Measurements from ENCODE around the gene NR1D2. TPM values are rescaled to one million over a fixed set of nuclear protein-coding genes. Genes with fewer than 3 reads are reported as not detected.

Gene NR1D2
- total RNA-seq, 1 experiment from 2014 or later = 9.5 TPM

DNA sequence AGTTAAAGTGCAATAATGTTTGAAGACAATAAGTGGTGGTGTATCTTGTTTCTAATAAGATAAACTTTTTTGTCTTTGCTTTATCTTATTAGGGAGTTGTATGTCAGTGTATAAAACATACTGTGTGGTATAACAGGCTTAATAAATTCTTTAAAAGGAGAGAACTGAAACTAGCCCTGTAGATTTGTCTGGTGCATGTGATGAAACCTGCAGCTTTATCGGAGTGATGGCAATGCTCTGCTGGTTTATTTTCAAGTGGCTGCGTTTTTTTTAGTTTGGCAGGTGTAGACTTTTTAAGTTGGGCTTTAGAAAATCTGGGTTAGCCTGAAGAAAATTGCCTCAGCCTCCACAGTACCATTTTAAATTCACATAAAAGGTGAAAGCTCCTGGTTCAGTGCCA, 25.5 kb upstream of the NR1D2 start:
- DNase-seq = no peak
- Histone ChIP-seq H3K27me3 (ENCODE audit: control insufficient read depth, insufficient read depth, low read length) (no peaks in the 10 kb centered on the region), H3K36me3 (replicated peaks; ENCODE audit: control insufficient read depth, insufficient read depth, low read length) (peaks cover 13% of the 10 kb centered on the region), H3K4me3 (ENCODE audit: insufficient read depth, low read depth, low read length) (no peak overlapping the region)

DNA sequence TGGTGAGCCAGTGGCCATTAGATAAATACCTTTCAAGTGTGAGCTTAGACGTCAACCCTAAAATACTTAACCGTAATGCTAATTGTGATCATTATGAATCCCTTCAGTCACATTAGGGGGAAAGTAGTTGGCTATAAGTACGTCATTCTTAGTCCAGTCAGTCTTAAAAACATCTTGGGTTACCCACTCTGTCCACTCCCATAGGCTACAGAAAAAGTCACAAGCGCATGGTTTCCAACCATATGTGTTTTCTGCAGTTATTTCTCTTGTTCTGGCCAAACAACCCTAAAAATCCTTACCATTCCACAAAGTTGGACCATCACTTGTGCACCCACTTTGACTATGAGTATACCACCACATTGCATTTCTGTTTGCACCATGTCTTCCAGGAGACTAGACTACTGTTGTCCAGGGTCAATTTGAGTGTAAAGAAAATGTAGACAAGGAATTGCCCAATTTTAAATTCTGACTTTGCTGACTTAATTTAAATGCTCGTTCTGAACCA, 24.9 kb upstream of the NR1D2 start:
- H3K36me3 ChIP-seq (replicated peaks; ENCODE audit: control insufficient read depth, insufficient read depth, low read length) = peaks cover 13% of the 10 kb centered on the region
- no peaks in the 10 kb centered on the region for H3K27me3 ChIP-seq (ENCODE audit: control insufficient read depth, insufficient read depth, low read length)
- no peak for DNase-seq
- no peak overlapping the region for H3K4me3 ChIP-seq (ENCODE audit: insufficient read depth, low read depth, low read length)

DNA sequence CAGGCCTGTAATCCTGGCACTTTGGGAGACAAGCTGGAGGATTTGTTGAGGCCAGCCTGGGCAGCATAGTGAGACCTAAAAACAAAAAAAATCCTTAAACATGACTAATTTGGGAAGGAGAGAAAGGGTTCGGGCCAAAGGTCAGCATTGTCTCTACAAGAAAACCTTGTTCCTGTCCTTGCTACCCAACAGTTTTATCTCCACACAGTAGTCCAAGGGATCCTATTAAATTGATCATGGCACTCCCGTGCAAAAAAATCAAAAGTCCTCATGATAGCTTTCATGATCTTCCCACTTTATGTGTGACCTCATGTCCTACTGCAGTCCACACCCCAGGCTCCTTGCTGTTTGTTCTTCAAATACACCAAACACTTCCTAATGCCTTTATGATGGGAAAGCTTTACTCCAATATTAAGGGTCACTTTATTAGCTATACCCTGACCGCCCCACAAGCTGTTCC, 24.0 kb upstream of the NR1D2 start:
- peaks cover 13% of the 10 kb centered on the region for H3K36me3 ChIP-seq (replicated peaks; ENCODE audit: control insufficient read depth, insufficient read depth, low read length)
- no peaks in the 10 kb centered on the region for H3K27me3 ChIP-seq (ENCODE audit: control insufficient read depth, insufficient read depth, low read length)
- no peak for DNase-seq
- no peak overlapping the region for H3K4me3 ChIP-seq (ENCODE audit: insufficient read depth, low read depth, low read length)

DNA sequence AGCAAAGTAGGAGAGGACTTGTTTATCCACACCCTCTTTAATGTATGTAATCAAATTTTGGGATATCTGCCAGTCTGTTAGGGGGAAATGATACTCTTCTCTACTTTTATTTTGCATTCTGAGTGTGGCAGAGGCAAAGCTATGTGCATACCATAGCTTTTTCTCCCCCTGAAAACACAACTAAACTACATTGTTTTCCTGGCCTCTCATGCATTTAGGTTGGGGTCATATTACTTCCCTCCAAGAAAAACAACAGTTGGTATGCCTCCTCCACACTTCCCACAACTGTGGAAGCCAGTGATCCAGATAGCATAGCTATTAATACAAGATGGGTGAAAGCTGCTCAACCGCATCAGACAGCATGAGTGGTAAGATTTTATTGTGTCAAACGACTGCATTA, 21.3 kb upstream of the NR1D2 start:
- Histone ChIP-seq H3K27me3 (ENCODE audit: control insufficient read depth, insufficient read depth, low read length) (no peaks in the 10 kb centered on the region), H3K4me3 (ENCODE audit: insufficient read depth, low read depth, low read length) (no peak overlapping the region), H3K36me3 (replicated peaks; ENCODE audit: control insufficient read depth, insufficient read depth, low read length) (peaks cover 4% of the 10 kb centered on the region; the same call in 1 of the 2 replicates)
- DNase-seq = no peak

DNA sequence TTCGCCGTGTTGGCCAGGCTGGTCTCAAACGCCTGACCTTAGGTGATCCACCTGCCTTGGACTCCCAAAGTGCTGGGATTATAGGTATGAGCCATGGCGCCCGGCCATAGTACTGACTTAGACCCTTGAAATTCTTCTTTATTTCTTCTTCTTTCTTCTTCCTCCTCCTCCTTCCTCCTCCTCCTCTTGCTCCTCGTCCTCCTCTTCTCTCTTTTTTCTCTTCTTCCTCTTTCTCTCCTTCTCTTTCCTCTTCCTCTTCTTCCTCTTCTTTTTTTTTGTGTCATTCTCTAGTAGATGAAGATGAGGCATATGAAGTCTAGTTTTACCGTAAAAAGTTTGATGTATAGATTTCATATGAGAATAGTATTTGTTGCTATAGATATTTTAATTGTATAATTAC, 18.8 kb upstream of the NR1D2 start:
- no peaks in the 10 kb centered on the region for H3K27me3 ChIP-seq (ENCODE audit: control insufficient read depth, insufficient read depth, low read length)
- no peaks in the 10 kb centered on the region for H3K36me3 ChIP-seq (replicated peaks; ENCODE audit: control insufficient read depth, insufficient read depth, low read length)
- no peak for DNase-seq
- no peak overlapping the region for H3K4me3 ChIP-seq (ENCODE audit: insufficient read depth, low read depth, low read length)

DNA sequence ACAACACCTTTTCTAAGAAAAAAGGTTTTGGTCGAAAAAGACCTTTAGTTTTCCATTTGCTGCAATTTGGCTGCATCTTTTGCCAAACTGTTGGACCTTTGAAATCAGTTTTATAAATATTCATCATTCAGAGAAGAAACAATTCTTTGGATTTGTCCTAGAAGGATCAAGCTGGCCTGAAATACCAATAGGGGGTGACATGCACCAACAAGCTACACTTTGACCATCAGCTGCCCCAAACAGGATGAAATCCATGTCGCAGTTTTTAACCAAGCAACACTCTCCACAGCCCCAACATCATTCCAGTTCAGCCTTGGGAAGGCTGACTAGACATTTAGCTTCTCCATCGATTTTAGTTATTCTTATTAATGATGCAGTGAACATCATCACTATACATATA, 18.4 kb upstream of the NR1D2 start:
- no peaks in the 10 kb centered on the region for H3K27me3 ChIP-seq (ENCODE audit: control insufficient read depth, insufficient read depth, low read length)
- no peak for DNase-seq
- no peak overlapping the region for H3K4me3 ChIP-seq (ENCODE audit: insufficient read depth, low read depth, low read length)
- no peaks in the 10 kb centered on the region for H3K36me3 ChIP-seq (replicated peaks; ENCODE audit: control insufficient read depth, insufficient read depth, low read length)

DNA sequence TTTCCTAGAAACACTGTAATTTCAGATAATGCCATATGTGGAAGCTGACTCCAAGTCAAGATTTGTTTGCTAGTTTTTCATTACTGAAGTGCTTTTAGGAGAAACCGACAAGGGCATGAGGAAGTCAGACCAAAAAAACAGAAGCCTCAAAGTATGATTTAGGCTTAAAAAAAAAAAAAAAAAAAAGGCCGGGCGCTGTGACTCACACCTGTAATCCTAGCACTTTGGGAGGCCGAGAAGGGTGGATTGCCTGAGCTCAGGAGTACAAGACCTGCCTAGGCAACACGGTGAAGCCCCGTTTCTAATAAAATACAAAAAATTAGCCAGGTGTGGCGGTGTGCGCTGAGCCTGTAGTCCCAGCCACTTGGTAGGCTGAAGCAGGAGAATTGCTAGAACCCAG, 16.6 kb upstream of the NR1D2 start:
- H3K36me3 ChIP-seq (replicated peaks; ENCODE audit: control insufficient read depth, insufficient read depth, low read length) = no peaks in the 10 kb centered on the region
- DNase-seq = no peak
- H3K27me3 ChIP-seq (ENCODE audit: control insufficient read depth, insufficient read depth, low read length) = no peaks in the 10 kb centered on the region
- no peak overlapping the region for H3K4me3 ChIP-seq (ENCODE audit: insufficient read depth, low read depth, low read length)

DNA sequence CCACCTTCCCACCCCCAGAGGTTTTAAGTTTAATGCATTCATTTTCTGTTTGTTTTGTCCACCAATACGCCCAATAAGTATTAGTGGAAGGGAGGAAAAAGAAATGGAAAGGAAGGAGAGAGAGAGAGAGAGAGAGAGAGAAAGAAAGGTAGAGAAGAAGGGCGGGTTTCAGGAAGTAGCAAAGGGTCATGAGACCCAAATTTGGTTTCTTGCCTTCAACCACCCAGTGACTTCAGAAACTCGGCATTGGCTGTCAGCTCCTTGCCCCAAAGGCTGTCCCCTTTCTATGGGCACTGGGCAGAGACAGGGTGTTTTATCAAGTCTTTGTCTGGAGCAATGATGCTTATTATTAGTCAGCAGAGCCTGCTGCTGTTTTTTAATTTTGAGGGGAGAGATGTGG, 13.5 kb upstream of the NR1D2 start:
- no peaks in the 10 kb centered on the region for H3K36me3 ChIP-seq (replicated peaks; ENCODE audit: control insufficient read depth, insufficient read depth, low read length)
- no peaks in the 10 kb centered on the region for H3K27me3 ChIP-seq (ENCODE audit: control insufficient read depth, insufficient read depth, low read length)
- no peak for DNase-seq
- no peak overlapping the region for H3K4me3 ChIP-seq (ENCODE audit: insufficient read depth, low read depth, low read length)

DNA sequence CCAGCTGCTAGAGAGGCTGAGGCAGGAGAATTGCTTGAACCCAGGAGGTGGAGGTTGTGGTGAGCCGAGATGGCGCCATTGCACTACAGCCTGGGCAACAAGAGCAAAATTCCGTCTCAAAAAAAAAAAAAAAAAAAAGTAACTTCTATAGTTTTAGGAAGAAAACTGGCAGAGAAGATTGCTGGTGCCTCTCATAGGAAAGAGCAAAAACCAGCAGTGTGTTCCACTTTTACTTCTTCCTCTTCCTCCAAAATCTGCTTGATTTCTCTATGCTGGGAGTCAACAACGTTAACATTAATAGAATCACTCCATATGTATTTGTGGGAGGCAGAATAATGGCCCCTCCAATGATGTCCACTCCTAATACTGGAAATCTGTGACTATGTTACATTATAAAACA, 12.5 kb upstream of the NR1D2 start:
- no peak for DNase-seq
- Histone ChIP-seq H3K4me3 (ENCODE audit: insufficient read depth, low read depth, low read length) (no peak overlapping the region), H3K36me3 (replicated peaks; ENCODE audit: control insufficient read depth, insufficient read depth, low read length) (no peaks in the 10 kb centered on the region), H3K27me3 (ENCODE audit: control insufficient read depth, insufficient read depth, low read length) (no peaks in the 10 kb centered on the region)

DNA sequence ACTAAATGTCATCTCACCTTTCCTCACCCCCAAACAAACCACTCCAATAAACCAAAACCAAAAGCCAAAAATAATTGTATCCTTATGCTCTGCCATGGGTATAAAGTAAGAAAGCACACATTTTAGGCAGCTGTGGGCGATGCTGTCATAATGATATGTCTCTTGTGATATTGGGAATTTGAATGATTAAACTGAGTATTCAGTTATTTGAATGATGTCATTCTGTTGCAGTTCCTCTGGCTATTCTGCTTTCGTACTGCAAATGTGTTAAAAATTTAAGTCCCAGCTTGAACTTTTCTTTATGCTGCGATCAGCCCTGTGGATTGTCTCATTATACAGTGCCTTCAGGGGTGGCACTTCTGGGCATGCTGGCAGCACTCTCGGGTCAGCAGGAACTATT, 10.8 kb upstream of the NR1D2 start:
- DNase-seq = no peak
- H3K4me3 ChIP-seq (ENCODE audit: insufficient read depth, low read depth, low read length) = no peak overlapping the region
- H3K27me3 ChIP-seq (ENCODE audit: control insufficient read depth, insufficient read depth, low read length) = no peaks in the 10 kb centered on the region
- H3K36me3 ChIP-seq (replicated peaks; ENCODE audit: control insufficient read depth, insufficient read depth, low read length) = no peaks in the 10 kb centered on the region

DNA sequence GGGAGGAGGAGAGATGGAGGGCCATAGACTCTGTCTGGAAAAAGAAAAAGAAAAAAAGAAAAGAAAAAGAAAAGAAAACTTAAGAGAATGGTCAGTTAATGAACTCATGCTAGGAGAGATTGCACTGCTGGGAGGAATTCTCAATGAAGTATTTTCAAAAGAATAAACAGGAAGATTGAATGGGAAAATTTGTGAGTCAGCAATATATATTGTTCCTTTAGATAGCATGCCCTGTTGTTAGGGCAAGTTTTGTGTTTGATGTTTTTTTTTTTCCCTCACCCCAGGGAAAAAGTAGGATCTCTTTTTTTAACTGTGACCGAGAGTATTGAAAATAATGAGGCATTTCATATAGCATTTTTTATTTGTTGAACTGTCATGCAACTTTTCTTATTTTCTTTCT, 7.8 kb upstream of the NR1D2 start:
- H3K27me3 ChIP-seq (ENCODE audit: control insufficient read depth, insufficient read depth, low read length) = no peaks in the 10 kb centered on the region

DNA sequence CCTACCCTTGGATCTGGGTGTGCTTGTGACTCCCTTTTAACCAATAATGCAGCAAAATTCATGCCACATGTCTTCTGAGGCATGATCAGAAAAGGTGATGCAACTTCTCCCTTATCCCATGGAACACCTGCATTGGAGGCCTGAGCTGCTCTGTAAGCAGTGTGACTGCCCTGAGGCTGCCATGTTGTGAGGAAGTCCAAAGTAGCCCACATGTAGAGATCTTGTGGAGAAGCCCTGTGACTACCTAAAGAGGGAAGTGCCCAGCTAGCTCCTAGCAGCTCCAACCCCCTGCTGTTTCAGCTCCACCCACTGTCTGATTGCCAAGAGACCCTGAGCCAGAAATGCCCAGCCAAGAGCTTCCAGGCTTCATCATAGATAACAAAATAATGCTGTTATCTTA, 6.4 kb upstream of the NR1D2 start:
- Histone ChIP-seq H3K36me3 (replicated peaks; ENCODE audit: control insufficient read depth, insufficient read depth, low read length) (no peaks in the 10 kb centered on the region), H3K4me3 (ENCODE audit: insufficient read depth, low read depth, low read length) (no peak overlapping the region), H3K27me3 (ENCODE audit: control insufficient read depth, insufficient read depth, low read length) (no peaks in the 10 kb centered on the region)
- DNase-seq = no peak

More for the DNA sequence above, 7.8 kb upstream of the NR1D2 start:
- Histone ChIP-seq H3K4me3 (ENCODE audit: insufficient read depth, low read depth, low read length) (no peak overlapping the region), H3K36me3 (replicated peaks; ENCODE audit: control insufficient read depth, insufficient read depth, low read length) (no peaks in the 10 kb centered on the region)
- DNase-seq = no peak

DNA sequence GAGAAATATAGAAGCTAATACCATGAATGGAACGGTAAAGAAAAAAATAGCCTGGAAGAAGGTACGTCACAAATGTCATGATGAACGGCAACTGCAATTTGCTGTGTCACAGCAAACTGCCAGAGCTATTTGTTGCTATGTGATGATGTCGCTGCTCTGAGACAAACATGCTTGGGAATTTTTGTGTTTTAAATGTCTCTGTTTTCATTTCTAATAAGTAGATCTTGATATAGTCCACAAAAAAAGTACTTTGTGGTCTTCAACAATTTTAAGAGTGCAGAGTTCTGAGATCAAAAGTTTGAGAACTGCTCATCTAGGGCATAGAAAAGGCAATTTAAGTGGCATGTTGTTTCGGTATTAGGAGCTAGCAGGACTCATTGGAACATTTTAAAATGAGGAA, 4.3 kb upstream of the NR1D2 start:
- no peaks in the 10 kb centered on the region for H3K27me3 ChIP-seq (ENCODE audit: control insufficient read depth, insufficient read depth, low read length)
- DNase-seq = no peak
- H3K36me3 ChIP-seq (replicated peaks; ENCODE audit: control insufficient read depth, insufficient read depth, low read length) = no peaks in the 10 kb centered on the region
- H3K4me3 ChIP-seq (ENCODE audit: insufficient read depth, low read depth, low read length) = no peak overlapping the region

DNA sequence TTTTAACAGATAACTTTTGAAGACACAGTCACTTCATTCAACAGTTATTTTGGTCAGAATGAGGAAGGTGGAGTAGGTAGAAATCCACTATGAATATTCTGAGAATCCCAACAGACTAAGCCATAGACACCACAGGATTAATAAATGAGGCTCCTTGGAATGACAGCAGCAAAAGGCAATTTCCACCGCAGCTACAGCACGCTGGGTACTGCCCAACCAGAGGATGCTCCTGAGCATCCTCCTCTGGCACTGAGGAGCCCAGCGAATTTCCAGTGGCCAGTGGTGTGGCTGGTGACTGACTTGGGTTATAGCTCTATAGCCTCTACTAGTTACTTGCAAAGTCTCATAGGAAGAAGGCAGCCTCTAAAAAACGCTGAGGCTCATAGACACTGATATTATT, 3.6 kb upstream of the NR1D2 start:
- Histone ChIP-seq H3K4me3 (ENCODE audit: insufficient read depth, low read depth, low read length) (no peak overlapping the region), H3K36me3 (replicated peaks; ENCODE audit: control insufficient read depth, insufficient read depth, low read length) (no peaks in the 10 kb centered on the region), H3K27me3 (ENCODE audit: control insufficient read depth, insufficient read depth, low read length) (no peaks in the 10 kb centered on the region)
- DNase-seq = no peak

DNA sequence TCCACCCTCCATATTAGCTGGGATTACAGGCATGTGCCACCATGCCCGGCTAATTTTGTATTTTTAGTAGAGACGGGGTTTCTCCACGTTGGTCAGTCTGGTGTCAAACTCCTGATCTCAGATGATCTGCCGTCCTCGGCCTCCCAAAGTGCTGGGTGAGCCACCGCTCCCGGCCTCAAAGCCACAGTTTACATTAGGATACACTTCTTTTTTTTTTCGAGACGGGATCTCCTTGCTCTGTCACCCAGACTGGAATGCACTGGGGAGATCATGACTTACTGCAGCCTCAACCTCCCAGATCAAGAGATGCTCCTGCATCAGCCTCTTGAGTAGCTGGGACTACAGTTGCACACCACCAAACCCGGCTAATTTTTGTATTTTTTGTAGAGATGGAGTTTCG, 2.5 kb upstream of the NR1D2 start:
- Histone ChIP-seq H3K4me3 (ENCODE audit: insufficient read depth, low read depth, low read length) (no peak overlapping the region), H3K27me3 (ENCODE audit: control insufficient read depth, insufficient read depth, low read length) (no peaks in the 10 kb centered on the region), H3K36me3 (replicated peaks; ENCODE audit: control insufficient read depth, insufficient read depth, low read length) (no peaks in the 10 kb centered on the region)
- no peak for DNase-seq

All from H7 (cell line).